ENCODE results near the gene CLEC5A. TPM values are rescaled to one million over a fixed set of nuclear protein-coding genes. Genes with fewer than 3 reads are reported as not detected.

CLEC5A gene
- total RNA-seq, 1 donor from 2014 or later = not detected

GRCh38 chr7:141974831-141975230 is 28.1 kb upstream of the CLEC5A start:
- DNase-seq (ENCODE audit: low read depth) (no peak), FAIRE-seq (no peak)
- H3K27me3 Mint-ChIP-seq (ENCODE audit: low read depth, unreplicated experiment) = peaks cover 2% of the 10 kb centered on the region

GRCh38 chr7:141973673-141974072 is 26.9 kb upstream of the CLEC5A start, which contains the start of gene TAS2R38:
Gene TAS2R38 (minus strand): TSS chr7:141973773. CDS start chr7:141973689, 84 bp downstream.
- H3K27me3 Mint-ChIP-seq (ENCODE audit: low read depth, unreplicated experiment) = no peaks in the 10 kb centered on the region
- H3K27ac ChIP-seq (ENCODE audit: low read depth, low read length) = no peak within 1 kb of the TSS
- no peaks in the 10 kb centered on the region for H3K4me1 Mint-ChIP-seq (ENCODE audit: low read depth, unreplicated experiment)

More at GRCh38 chr7:141974831-141975230, 28.1 kb upstream of the CLEC5A start:
- TF ChIP-seq EZH2 (IDR thresholded peaks at IDR 0.05; ENCODE audit: insufficient read depth, low read length) = no peak
- TF ChIP-seq CTCF (IDR thresholded peaks at IDR 0.05; ENCODE audit: insufficient read depth, low read depth, low read length) = peak; percentile 15
- Histone ChIP-seq H3K4me2 (ENCODE audit: low read length) (no peak overlapping the region), H3K27me3 (ENCODE audit: insufficient read depth, low read length) (no peaks in the 10 kb centered on the region), H3K9me3 (ENCODE audit: insufficient read depth, low read depth, low read length) (no peaks in the 10 kb centered on the region), H3K9ac (ENCODE audit: low read length) (no peak overlapping the region), H3K79me2 (ENCODE audit: insufficient read depth, low read length) (no peaks in the 10 kb centered on the region), H3K27ac (ENCODE audit: low read depth, low read length) (no peak overlapping the region), H3K4me3 (ENCODE audit: insufficient read depth, low read depth, low read length) (no peak overlapping the region), H3K36me3 (ENCODE audit: insufficient read depth, low read length) (no peaks in the 10 kb centered on the region), H2AFZ (ENCODE audit: low read depth, low read length) (no peak overlapping the region), H3K4me1 (ENCODE audit: insufficient read depth, low read length) (no peaks in the 10 kb centered on the region), H4K20me1 (ENCODE audit: insufficient read depth, low read length) (no peaks in the 10 kb centered on the region)
- H3K36me3 Mint-ChIP-seq (ENCODE audit: low read depth, unreplicated experiment) = no peaks in the 10 kb centered on the region
- no peaks in the 10 kb centered on the region for H3K9me3 Mint-ChIP-seq (ENCODE audit: unreplicated experiment)
- no peak overlapping the region for H3K4me3 Mint-ChIP-seq (ENCODE audit: unreplicated experiment)
- H3K4me1 Mint-ChIP-seq (ENCODE audit: low read depth, unreplicated experiment) = no peaks in the 10 kb centered on the region
- H3K27ac Mint-ChIP-seq (ENCODE audit: unreplicated experiment) = no peak overlapping the region

More at GRCh38 chr7:141973673-141974072, 26.9 kb upstream of the CLEC5A start, which contains the start of gene TAS2R38:
- Histone ChIP-seq H4K20me1 (ENCODE audit: insufficient read depth, low read length) (no peaks in the 10 kb centered on the region), H3K27me3 (ENCODE audit: insufficient read depth, low read length) (no peaks in the 10 kb centered on the region), H3K9ac (ENCODE audit: low read length) (no peak within 1 kb of the TSS), H3K4me2 (ENCODE audit: low read length) (no peak within 1 kb of the TSS), H2AFZ (ENCODE audit: low read depth, low read length) (no peak within 1 kb of the TSS), H3K4me1 (ENCODE audit: insufficient read depth, low read length) (no peaks in the 10 kb centered on the region), H3K9me3 (ENCODE audit: insufficient read depth, low read depth, low read length) (no peaks in the 10 kb centered on the region), H3K79me2 (ENCODE audit: insufficient read depth, low read length) (no peaks in the 10 kb centered on the region), H3K4me3 (ENCODE audit: insufficient read depth, low read depth, low read length) (no peak within 1 kb of the TSS), H3K36me3 (ENCODE audit: insufficient read depth, low read length) (no peaks in the 10 kb centered on the region)
- FAIRE-seq = no peak
- Mint-ChIP-seq H3K27ac (ENCODE audit: unreplicated experiment) (no peak within 1 kb of the TSS), H3K9me3 (ENCODE audit: unreplicated experiment) (no peaks in the 10 kb centered on the region), H3K4me3 (ENCODE audit: unreplicated experiment) (no peak within 1 kb of the TSS), H3K36me3 (ENCODE audit: low read depth, unreplicated experiment) (no peaks in the 10 kb centered on the region)
- no peak for DNase-seq (ENCODE audit: low read depth)
- TF ChIP-seq CTCF (IDR thresholded peaks at IDR 0.05; ENCODE audit: insufficient read depth, low read depth, low read length) (no peak), EZH2 (IDR thresholded peaks at IDR 0.05; ENCODE audit: insufficient read depth, low read length) (no peak)

Measured in astrocyte (in vitro differentiated cells and primary cell).